ENCODE data around the gene ZNF445. TPM values are rescaled to one million over a fixed set of nuclear protein-coding genes. Genes with fewer than 3 reads are reported as not detected.

ZNF445 gene
- total RNA-seq, 1 experiment from 2014 or later, result 15.9 TPM

- intact Hi-C loops (cut with micrococcal nuclease; ENCODE audit: unreplicated experiment), result no loop called here
- no peaks in the 10 kb centered on the region for H4K20me1 ChIP-seq (ENCODE audit: insufficient read depth)
- DNase-seq, result no peak
- no peaks in the 10 kb centered on the region for H3K4me1 ChIP-seq (replicated peaks; ENCODE audit: insufficient read depth)
- TF ChIP-seq CTCF (conservative IDR thresholded peaks at IDR 0.05) (no peak), EZH2 (IDR thresholded peaks at IDR 0.05; ENCODE audit: low read depth) (no peak)
- H3K9me2 ChIP-seq (ENCODE audit: insufficient read depth), result no peaks in the 10 kb centered on the region
- H3K79me2 ChIP-seq (ENCODE audit: low read depth), result no peaks in the 10 kb centered on the region
- no peak overlapping the region for H3K4me2 ChIP-seq
- BruUV-seq (replicated peaks), result no TSS peak
- H3K9me3 ChIP-seq (ENCODE audit: insufficient read depth, low read depth), result no peaks in the 10 kb centered on the region
- no peaks in the 10 kb centered on the region for H3F3A ChIP-seq (ENCODE audit: insufficient read depth, low read depth)
- H3K27me3 ChIP-seq (ENCODE audit: insufficient read depth, low read depth), result no peaks in the 10 kb centered on the region
- no peak overlapping the region for H3K4me3 ChIP-seq
- H3K36me3 ChIP-seq (ENCODE audit: low read depth), result no peaks in the 10 kb centered on the region
- ChIA-PET POLR2A (ENCODE audit: unreplicated experiment) (no interaction called here), CTCF (no interaction called here)
- no peak overlapping the region for H2AFZ ChIP-seq
- no peak overlapping the region for H3K27ac ChIP-seq
Observed at GRCh38 chr3:44427683-44428082, 49.8 kb downstream of the ZNF445 start.

- intact Hi-C loops (cut with micrococcal nuclease; ENCODE audit: unreplicated experiment), result no loop called here
- no peak for TF ChIP-seq EZH2 (IDR thresholded peaks at IDR 0.05; ENCODE audit: low read depth)
- no peak for TF ChIP-seq CTCF (conservative IDR thresholded peaks at IDR 0.05)
- CTCF ChIA-PET, result interaction anchor here (0.7 kb wide), 1 partner anchor 52 kb away, joined by 5 read pairs; no protein-coding TSS in a partner anchor
- no peaks in the 10 kb centered on the region for H3K4me1 ChIP-seq (replicated peaks; ENCODE audit: insufficient read depth)
- H4K20me1 ChIP-seq (ENCODE audit: insufficient read depth), result no peaks in the 10 kb centered on the region
- H3K27me3 ChIP-seq (ENCODE audit: insufficient read depth, low read depth), result no peaks in the 10 kb centered on the region
- no peak overlapping the region for H3K4me3 ChIP-seq
- H3K27ac ChIP-seq, result no peak overlapping the region
- H3K4me2 ChIP-seq, result no peak overlapping the region
- no peaks in the 10 kb centered on the region for H3K79me2 ChIP-seq (ENCODE audit: low read depth)
- H3K9me3 ChIP-seq (ENCODE audit: insufficient read depth, low read depth), result no peaks in the 10 kb centered on the region
- no peaks in the 10 kb centered on the region for H3K9me2 ChIP-seq (ENCODE audit: insufficient read depth)
- no peaks in the 10 kb centered on the region for H3K36me3 ChIP-seq (ENCODE audit: low read depth)
- no peak for DNase-seq
- no peaks in the 10 kb centered on the region for H3F3A ChIP-seq (ENCODE audit: insufficient read depth, low read depth)
- no TSS peak for BruUV-seq (replicated peaks)
- POLR2A ChIA-PET (ENCODE audit: unreplicated experiment), result interaction anchor here (0.6 kb wide), 1 partner anchor 11 kb away, joined by 5 read pairs; no protein-coding TSS in a partner anchor
- no peak overlapping the region for H2AFZ ChIP-seq
Observed at GRCh38 chr3:44424758-44425157, 52.7 kb downstream of the ZNF445 start.

- intact Hi-C loops (cut with micrococcal nuclease; ENCODE audit: unreplicated experiment), result no loop called here
- Histone ChIP-seq H3K36me3 (ENCODE audit: low read depth) (no peaks in the 10 kb centered on the region), H3K27me3 (ENCODE audit: insufficient read depth, low read depth) (no peaks in the 10 kb centered on the region), H3K9me3 (ENCODE audit: insufficient read depth, low read depth) (no peaks in the 10 kb centered on the region), H3K4me1 (replicated peaks; ENCODE audit: insufficient read depth) (no peaks in the 10 kb centered on the region), H3K4me3 (no peak overlapping the region), H4K20me1 (ENCODE audit: insufficient read depth) (no peaks in the 10 kb centered on the region), H2AFZ (no peak overlapping the region), H3K27ac (no peak overlapping the region), H3F3A (ENCODE audit: insufficient read depth, low read depth) (no peaks in the 10 kb centered on the region), H3K9me2 (ENCODE audit: insufficient read depth) (no peaks in the 10 kb centered on the region), H3K4me2 (no peak overlapping the region), H3K79me2 (ENCODE audit: low read depth) (no peaks in the 10 kb centered on the region)
- ChIA-PET CTCF (no interaction called here), POLR2A (ENCODE audit: unreplicated experiment) (no interaction called here)
- no peak for TF ChIP-seq EZH2 (IDR thresholded peaks at IDR 0.05; ENCODE audit: low read depth)
- TF ChIP-seq CTCF (conservative IDR thresholded peaks at IDR 0.05), result no peak
- DNase-seq, result no peak
- no TSS peak for BruUV-seq (replicated peaks)
Observed at GRCh38 chr3:44421280-44421679, 56.2 kb downstream of the ZNF445 start.

Measured in PC-9 (cell line).